NB4 (cell line): ENCODE results near the gene DAPL1.
"Not testable (repeated sequence)": the region's sequence is repeated elsewhere in the genome, so short reads cannot be mapped to it uniquely, and the experiment has no call there.

ENCODE experiments used
- DNase-seq: peaks from one replicate; pipeline ENCODE4 v3.0.0; 2010; ENCODE audit warnings: low read depth
- H3K4me3 ChIP-seq: one replicate; pipeline ENCODE4 v1.5.1; 2011; ENCODE audit warnings: mild to moderate bottlenecking, low read depth, low read length, moderate library complexity
- MYC ChIP-seq: IDR thresholded peaks from 2 replicates; pipeline ENCODE4 v1.6.1; 2011; ENCODE audit warnings: low read depth, low read length
- POLR2A ChIP-seq: IDR thresholded peaks from 2 replicates; pipeline ENCODE4 v1.6.1; 2011; ENCODE audit warnings: mild to moderate bottlenecking; ENCODE audit not compliant: insufficient read length; ENCODE audit errors: extremely low read depth
- TF ChIP-seq, protein P1 (sequence below): IDR thresholded peaks from one replicate; pipeline ENCODE4 v1.5.1; 2012; ENCODE audit warnings: low read depth, low read length
- TF ChIP-seq, protein P2 (sequence below): IDR thresholded peaks from 2 replicates; pipeline ENCODE4 v1.6.1; 2011; ENCODE audit warnings: low read depth, low read length

Gene DAPL1

DNA sequence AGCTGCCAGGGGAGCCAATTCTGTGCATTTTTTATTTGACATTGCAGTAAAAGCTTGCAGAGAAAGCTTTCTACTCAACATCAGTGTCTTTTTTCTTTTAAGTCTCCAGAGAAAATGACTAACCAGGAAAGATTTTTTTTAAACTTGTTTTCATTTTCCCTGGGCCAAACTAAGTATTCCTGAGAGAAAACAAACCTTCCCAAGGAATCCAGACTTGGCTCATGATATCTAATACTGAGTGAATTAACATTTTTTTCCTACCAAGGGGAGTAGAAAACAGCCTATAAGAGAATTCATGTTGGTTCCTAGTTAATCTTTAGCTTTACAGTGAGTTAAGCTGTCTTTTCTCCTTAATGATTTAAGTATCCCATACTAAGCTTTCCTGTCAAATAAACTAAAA is 46.7 kb downstream of the DAPL1 start:
- DNase-seq, result no peak
- H3K4me3 ChIP-seq, result no peak overlapping the region
- TF ChIP-seq, protein P1, sequence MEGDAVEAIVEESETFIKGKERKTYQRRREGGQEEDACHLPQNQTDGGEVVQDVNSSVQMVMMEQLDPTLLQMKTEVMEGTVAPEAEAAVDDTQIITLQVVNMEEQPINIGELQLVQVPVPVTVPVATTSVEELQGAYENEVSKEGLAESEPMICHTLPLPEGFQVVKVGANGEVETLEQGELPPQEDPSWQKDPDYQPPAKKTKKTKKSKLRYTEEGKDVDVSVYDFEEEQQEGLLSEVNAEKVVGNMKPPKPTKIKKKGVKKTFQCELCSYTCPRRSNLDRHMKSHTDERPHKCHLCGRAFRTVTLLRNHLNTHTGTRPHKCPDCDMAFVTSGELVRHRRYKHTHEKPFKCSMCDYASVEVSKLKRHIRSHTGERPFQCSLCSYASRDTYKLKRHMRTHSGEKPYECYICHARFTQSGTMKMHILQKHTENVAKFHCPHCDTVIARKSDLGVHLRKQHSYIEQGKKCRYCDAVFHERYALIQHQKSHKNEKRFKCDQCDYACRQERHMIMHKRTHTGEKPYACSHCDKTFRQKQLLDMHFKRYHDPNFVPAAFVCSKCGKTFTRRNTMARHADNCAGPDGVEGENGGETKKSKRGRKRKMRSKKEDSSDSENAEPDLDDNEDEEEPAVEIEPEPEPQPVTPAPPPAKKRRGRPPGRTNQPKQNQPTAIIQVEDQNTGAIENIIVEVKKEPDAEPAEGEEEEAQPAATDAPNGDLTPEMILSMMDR, result no peak
- TF ChIP-seq MYC, result no peak
- TF ChIP-seq, protein P2, sequence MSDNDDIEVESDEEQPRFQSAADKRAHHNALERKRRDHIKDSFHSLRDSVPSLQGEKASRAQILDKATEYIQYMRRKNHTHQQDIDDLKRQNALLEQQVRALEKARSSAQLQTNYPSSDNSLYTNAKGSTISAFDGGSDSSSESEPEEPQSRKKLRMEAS, result no peak
- TF ChIP-seq POLR2A, result no peak

DNA sequence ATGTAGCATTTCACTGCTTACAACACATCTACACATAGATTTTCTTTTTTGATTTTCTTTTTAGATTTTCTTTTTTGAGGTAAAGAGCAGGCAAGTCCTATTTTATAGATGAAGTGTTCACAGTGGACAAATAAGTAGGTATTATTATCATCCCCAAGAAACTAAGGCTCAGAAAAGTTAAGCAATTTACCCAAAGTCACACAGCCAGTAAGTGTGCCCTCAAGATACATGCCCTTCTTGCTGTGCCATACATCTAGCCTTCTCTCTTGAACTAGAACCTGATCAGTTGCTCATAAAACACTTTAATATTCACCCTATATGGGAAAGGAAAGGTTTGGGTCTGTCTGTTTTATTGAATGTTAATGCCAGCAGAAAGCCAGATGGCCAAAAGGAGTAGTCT is 50.3 kb downstream of the DAPL1 start:
- no peak for DNase-seq
- TF ChIP-seq, protein P2, result no peak
- TF ChIP-seq POLR2A, result no peak
- TF ChIP-seq, protein P1, result no peak
- no peak for TF ChIP-seq MYC
- no peak overlapping the region for H3K4me3 ChIP-seq

- TF ChIP-seq, protein P1, result no peak
- TF ChIP-seq, protein P2, result no peak
- no peak for TF ChIP-seq POLR2A
- TF ChIP-seq MYC, result no peak
- H3K4me3 ChIP-seq, result no peak overlapping the region
- DNase-seq, result no peak
Measured at GRCh38 chr2:158845859-158846258, 50.7 kb downstream of the DAPL1 start.

DNA sequence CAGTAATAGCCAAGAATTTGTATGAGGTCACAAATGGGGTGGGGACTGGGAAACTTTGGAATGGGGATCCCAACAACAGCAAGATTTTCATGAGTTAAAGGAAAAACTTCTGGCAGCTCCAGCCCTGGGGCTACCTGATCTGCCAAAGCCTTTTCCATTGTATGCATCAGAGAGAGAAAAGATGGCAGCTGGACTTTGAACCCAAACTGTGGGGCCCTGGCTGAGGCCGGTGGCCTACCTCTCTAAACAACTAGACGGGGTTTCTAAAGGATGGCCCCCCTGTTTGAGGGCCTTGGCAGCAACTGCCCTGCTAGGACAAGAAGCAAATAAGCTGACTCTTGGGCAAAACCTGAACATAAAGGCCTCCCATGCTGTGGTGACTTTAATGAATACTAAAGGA is 52.4 kb downstream of the DAPL1 start:
- not testable (repeated sequence) for H3K4me3 ChIP-seq, DNase-seq

GRCh38 chr2:158848031-158848970 is 53.2 kb downstream of the DAPL1 start:
- not testable (repeated sequence) for DNase-seq, H3K4me3 ChIP-seq

DNA sequence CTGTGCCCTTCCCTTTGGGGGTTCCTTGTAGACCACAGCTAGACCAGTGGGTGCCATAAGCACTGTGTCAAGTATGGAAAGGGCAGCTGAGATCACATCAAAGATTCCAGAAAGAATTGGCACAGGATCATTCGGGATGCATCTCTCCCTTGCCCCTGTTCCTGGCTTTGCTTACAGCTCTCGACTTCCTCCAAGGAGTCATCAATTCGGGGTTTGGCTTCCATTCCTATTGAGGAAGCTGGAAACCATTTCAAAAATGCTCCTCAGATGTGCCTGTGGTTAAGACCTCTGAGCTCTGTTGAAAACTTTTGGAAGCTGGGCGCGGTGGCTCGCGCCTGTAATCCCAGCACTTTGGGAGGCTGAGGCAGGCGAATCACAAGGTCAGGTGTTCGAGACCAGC is 65.1 kb downstream of the DAPL1 start:
- H3K4me3 ChIP-seq, DNase-seq: not testable (repeated sequence)

GRCh38 chr2:158861626-158862025 is 66.5 kb downstream of the DAPL1 start:
- DNase-seq, H3K4me3 ChIP-seq: not testable (repeated sequence)

GRCh38 chr2:158865469-158865868 is 70.4 kb downstream of the DAPL1 start:
- not testable (repeated sequence) for H3K4me3 ChIP-seq, DNase-seq
